Keratinocyte (primary cell): Measurements from ENCODE around the gene CCL17. TPM values are rescaled to one million over a fixed set of nuclear protein-coding genes. Genes with fewer than 3 reads are reported as not detected.

Source experiments
- DNase-seq: peaks from one replicate; pipeline ENCODE4 v3.0.0-alpha.2; 2011; ENCODE audit warnings: low read depth, missing footprints, low spot score
- FAIRE-seq: peaks from 2 replicates; lab custom pipeline; 2011; peaks lifted over from hg19 to GRCh38; lab: Jason Lieb, UNC
- H2AFZ ChIP-seq: 2 replicates; pipeline ENCODE4 v1.6.0; 2012; ENCODE audit warnings: low read length, control low read depth, inconsistent platforms; ENCODE audit not compliant: control insufficient read depth
- H3K27ac ChIP-seq: 2 replicates; pipeline ENCODE4 v1.5.1; 2011; ENCODE audit warnings: low read length; ENCODE audit not compliant: control insufficient read depth, insufficient read depth
- H3K27me3 ChIP-seq: 3 replicates; pipeline ENCODE4 v1.6.0; 2011; ENCODE audit warnings: low read length; ENCODE audit not compliant: control insufficient read depth, insufficient read depth; ENCODE audit errors: extremely low read depth
- H3K36me3 ChIP-seq, 2 experiments: 2 replicates in 1 of 2; 3 replicates in 1 of 2; pipeline ENCODE4 v1.5.1; 2011; ENCODE audit warnings: low read length in 2 of 2, mild to moderate bottlenecking in 1 of 2; ENCODE audit not compliant: control insufficient read depth in 2 of 2, insufficient read depth in 2 of 2; ENCODE audit errors: extremely low read depth in 1 of 2
- H3K4me1 ChIP-seq: 3 replicates; pipeline ENCODE4 v1.5.1; 2011; ENCODE audit warnings: low read length; ENCODE audit not compliant: control insufficient read depth, insufficient read depth; ENCODE audit errors: extremely low read depth
- H3K4me2 ChIP-seq: 3 replicates; pipeline ENCODE4 v1.6.0; 2011; ENCODE audit warnings: low read depth, low read length; ENCODE audit not compliant: control insufficient read depth, insufficient read depth; ENCODE audit errors: extremely low read depth
- H3K4me3 ChIP-seq, 3 experiments: fragments of 200-600 bp in 1 of 3; sonication (generic) in 1 of 3; 2 replicates in 2 of 3; 3 replicates in 1 of 3; pipeline ENCODE4 v1.5.1; 2011 to 2016; ENCODE audit warnings: low read length in 3 of 3, mild to moderate bottlenecking in 3 of 3, control low read depth in 2 of 3, inconsistent platforms in 1 of 3, low read depth in 1 of 3, mixed read lengths in 1 of 3, mixed run types in 1 of 3, moderate library complexity in 1 of 3; ENCODE audit not compliant: control insufficient read depth in 2 of 3, insufficient read depth in 2 of 3; ENCODE audit errors: extremely low read depth in 1 of 3
- H3K79me2 ChIP-seq: 2 replicates; pipeline ENCODE4 v1.6.0; 2012; ENCODE audit warnings: low read length; ENCODE audit not compliant: control insufficient read depth, insufficient read depth
- H3K9ac ChIP-seq: 3 replicates; pipeline ENCODE4 v1.6.0; 2011; ENCODE audit warnings: low read length; ENCODE audit not compliant: control insufficient read depth, insufficient read depth; ENCODE audit errors: extremely low read depth
- H3K9me1 ChIP-seq: 3 replicates; pipeline ENCODE4 v1.6.0; 2011; ENCODE audit warnings: low read length; ENCODE audit not compliant: control insufficient read depth, insufficient read depth; ENCODE audit errors: extremely low read depth
- H3K9me3 ChIP-seq: 2 replicates; pipeline ENCODE4 v1.5.1; 2012; ENCODE audit warnings: low read depth, low read length; ENCODE audit not compliant: control insufficient read depth
- H4K20me1 ChIP-seq: 3 replicates; pipeline ENCODE4 v1.6.0; 2011; ENCODE audit warnings: low read length; ENCODE audit not compliant: control insufficient read depth, insufficient read depth; ENCODE audit errors: extremely low read depth
- CTCF ChIP-seq, 3 experiments: IDR thresholded peaks in 1 of 3; conservative IDR thresholded peaks in 1 of 3; optimal IDR thresholded peaks in 1 of 3; 2 replicates in 2 of 3; 3 replicates in 1 of 3; pipeline versions ENCODE3 to v1.5.1; 2011; ENCODE audit warnings: low read length in 3 of 3, mild to moderate bottlenecking in 3 of 3, moderate library complexity in 2 of 3, control low read depth in 1 of 3, inconsistent platforms in 1 of 3; ENCODE audit not compliant: insufficient read depth in 2 of 3; ENCODE audit errors: extremely low read depth in 1 of 3
- EZH2 ChIP-seq: IDR thresholded peaks from one replicate; pipeline ENCODE4 v1.6.1; 2012; ENCODE audit warnings: inconsistent platforms, mild to moderate bottlenecking, low read length, moderate library complexity
- dilution Hi-C: fragments of 300-500 bp; cut with MboI; formaldehyde crosslinking; loops from one replicate; pipeline ENCODE4 v1.7.0; 2020; ENCODE audit warnings: low sequenced_read_pairs; ENCODE audit not compliant: extremely low pct_ligation_motif_present
- polyA plus RNA-seq, 5 experiments: library from polyadenylated mRNA; depleted of rRNA in 3 of 5; stranded (reverse) in 3 of 5; stranded (forward) in 1 of 5; unstranded in 1 of 5; fragments of >200 nt; gene quantifications; 1 replicate in 1 of 5; 2 replicates in 3 of 5; 3 replicates in 1 of 5; pipeline versions ENCODE4 v1.2.1 to v1.2.3, GENCODE V29; 2011 to 2012; ENCODE audit warnings: missing spikeins in 2 of 5, low read depth in 1 of 5, low replicate concordance in 1 of 5

Gene CCL17
- polyA plus RNA-seq, 1 donor (not counting 4 experiments of a cell fraction or from before 2014, with no cell fraction given): not detected

GRCh38 chr16:57381791-57382534, 22.6 kb upstream of the CCL17 start:
- FAIRE-seq (no peak), DNase-seq (no peak)
- H3K4me2 ChIP-seq: no peak overlapping the region
- no peak overlapping the region for H3K9ac ChIP-seq
- H3K4me1 ChIP-seq: peaks cover 29% of the 10 kb centered on the region
- no peak overlapping the region for H2AFZ ChIP-seq
- no peak overlapping the region for H3K27ac ChIP-seq
- no peak for TF ChIP-seq CTCF (optimal IDR thresholded peaks at IDR 0.05 in 1 of 3, IDR thresholded peaks at IDR 0.05 in 1 of 3, conservative IDR thresholded peaks at IDR 0.05 in 1 of 3; ENCODE audit: extremely low read depth in 1 of 3, insufficient read depth in 2 of 3, low read length in 3 of 3)
- TF ChIP-seq EZH2: no peak
- dilution Hi-C loops: no loop called here
- H3K36me3 ChIP-seq: no peaks in the 10 kb centered on the region
- no peaks in the 10 kb centered on the region for H3K9me3 ChIP-seq
- H3K9me1 ChIP-seq: no peaks in the 10 kb centered on the region
- H4K20me1 ChIP-seq: no peaks in the 10 kb centered on the region
- H3K27me3 ChIP-seq: no peaks in the 10 kb centered on the region
- no peaks in the 10 kb centered on the region for H3K79me2 ChIP-seq
- H3K4me3 ChIP-seq: no peak overlapping the region

- DNase-seq (no peak), FAIRE-seq (no peak)
- Histone ChIP-seq H3K4me3 (no peak overlapping the region), H3K36me3 (no peaks in the 10 kb centered on the region), H3K27me3 (no peaks in the 10 kb centered on the region), H3K4me2 (no peak overlapping the region), H3K9ac (no peak overlapping the region), H3K79me2 (no peaks in the 10 kb centered on the region), H3K9me3 (no peaks in the 10 kb centered on the region), H4K20me1 (no peaks in the 10 kb centered on the region), H2AFZ (no peak overlapping the region), H3K27ac (no peak overlapping the region), H3K4me1 (peaks cover 22% of the 10 kb centered on the region), H3K9me1 (no peaks in the 10 kb centered on the region)
- peak in 1 of 3 experiments; percentile 25 for TF ChIP-seq CTCF (optimal IDR thresholded peaks at IDR 0.05 in 1 of 3, IDR thresholded peaks at IDR 0.05 in 1 of 3, conservative IDR thresholded peaks at IDR 0.05 in 1 of 3; ENCODE audit: extremely low read depth in 1 of 3, insufficient read depth in 2 of 3, low read length in 3 of 3)
- TF ChIP-seq EZH2: no peak
- dilution Hi-C loops: no loop called here
These were observed 21.9 kb upstream of the CCL17 start for GRCh38 chr16:57382535-57383275.
